Esophagus squamous epithelium (tissue), 5 donors: ENCODE measurements around the gene KRTAP5-1. TPM values are rescaled to one million over a fixed set of nuclear protein-coding genes. Genes with fewer than 3 reads are reported as not detected.

ENCODE experiments used
- DNase-seq: peaks from one replicate; lab custom pipeline; 2025; lab: John Stamatoyannopoulos, UW
- H3K27ac ChIP-seq, 4 donors: fragments of 200-600 bp; sonication (generic); one replicate each; pipeline ENCODE4 v1.5.1; 2016 to 2019; ENCODE audit warnings: mild to moderate bottlenecking in 1 of 4
- H3K27me3 ChIP-seq, 4 donors: fragments of 200-600 bp; sonication (generic); 1 replicate in 3 of 4; 2 replicates in 1 of 4; pipeline versions ENCODE4 v1.5.1 to v1.6.0; 2017 to 2021; ENCODE audit warnings: antibody characterized with exemption in 1 of 4
- H3K36me3 ChIP-seq, 3 donors: fragments of 200-600 bp; sonication (generic); one replicate each; pipeline ENCODE4 v1.5.1; 2016 to 2019
- H3K4me1 ChIP-seq, 3 donors: fragments of 200-600 bp; sonication (generic); one replicate each; pipeline ENCODE4 v1.5.1; 2017 to 2019
- H3K4me3 ChIP-seq, 4 donors: fragments of 200-600 bp; sonication (generic); 1 replicate in 3 of 4; 2 replicates in 1 of 4; pipeline ENCODE4 v1.5.1; 2016 to 2019; ENCODE audit warnings: mild to moderate bottlenecking in 2 of 4, moderate library complexity in 1 of 4
- H3K9me3 ChIP-seq, 3 donors: fragments of 200-600 bp; sonication (generic); one replicate each; pipeline ENCODE4 v1.5.1; 2016 to 2019
- CTCF ChIP-seq, 6 experiments: fragments of 450-650 bp in 4 of 6; fragments of 200-600 bp in 2 of 6; sonication (generic) in 2 of 6; IDR thresholded peaks; one replicate each; pipeline ENCODE4 v1.5.1; 2016 to 2019; ENCODE audit warnings: antibody characterized with exemption in 6 of 6, mild to moderate bottlenecking in 4 of 6, moderate library complexity in 4 of 6
- POLR2A ChIP-seq, 4 donors: fragments of 450-650 bp; IDR thresholded peaks; one replicate each; pipeline ENCODE4 v1.6.1; 2017; ENCODE audit warnings: antibody characterized with exemption in 4 of 4, mild to moderate bottlenecking in 4 of 4, moderate library complexity in 3 of 4
- WGBS, 2 donors: methylation state at CpG; one replicate each; pipeline ENCODE4 v1.1.5; 2018; 5-methylcytosine and 5-hydroxymethylcytosine counted together
- intact Hi-C: fragments of 100-400 bp; cut with DNase I; formaldehyde crosslinking; loops from one replicate; pipeline ENCODE4 v1.15.0; 2022
- total RNA-seq, 4 donors: library from RNA; depleted of rRNA; stranded (reverse); fragments of >200 nt; gene quantifications; one replicate each; pipeline ENCODE4 v1.1.0, GENCODE V29; 2016
- donor health status: DM: yes; HTN: yes; CAD: no.

KRTAP5-1 gene
- total RNA-seq, 4 donors from 2014 or later = not detected

- H3K9me3 ChIP-seq = no peaks in the 10 kb centered on the region
- H3K27me3 ChIP-seq = peaks cover 0 to 95% (median 3%) of the 10 kb centered on the region in 4 donors
- no peaks in the 10 kb centered on the region for H3K36me3 ChIP-seq
- no peak within 1 kb of the TSS for H3K4me3 ChIP-seq
- no peak for TF ChIP-seq CTCF (IDR thresholded peaks at IDR 0.05)
- no peak for TF ChIP-seq POLR2A (IDR thresholded peaks at IDR 0.05)
- intact Hi-C loops = no loop called here
- no peak for DNase-seq
- WGBS, 2 donors = 62 to 63% methylated on average over 6 to 16 of the region's 26 CpGs
- H3K4me1 ChIP-seq = peaks cover 0 to 5% (median 4%) of the 10 kb centered on the region in 3 donors
- no peak within 1 kb of the TSS for H3K27ac ChIP-seq
Measured at GRCh38 chr11:1629326-1630185, 44.5 kb upstream of the KRTAP5-1 start, which contains the start of gene KRTAP5-5. Gene KRTAP5-5 (plus strand): TSS chr11:1629775. CDS start chr11:1629841, 66 bp downstream.

DNA sequence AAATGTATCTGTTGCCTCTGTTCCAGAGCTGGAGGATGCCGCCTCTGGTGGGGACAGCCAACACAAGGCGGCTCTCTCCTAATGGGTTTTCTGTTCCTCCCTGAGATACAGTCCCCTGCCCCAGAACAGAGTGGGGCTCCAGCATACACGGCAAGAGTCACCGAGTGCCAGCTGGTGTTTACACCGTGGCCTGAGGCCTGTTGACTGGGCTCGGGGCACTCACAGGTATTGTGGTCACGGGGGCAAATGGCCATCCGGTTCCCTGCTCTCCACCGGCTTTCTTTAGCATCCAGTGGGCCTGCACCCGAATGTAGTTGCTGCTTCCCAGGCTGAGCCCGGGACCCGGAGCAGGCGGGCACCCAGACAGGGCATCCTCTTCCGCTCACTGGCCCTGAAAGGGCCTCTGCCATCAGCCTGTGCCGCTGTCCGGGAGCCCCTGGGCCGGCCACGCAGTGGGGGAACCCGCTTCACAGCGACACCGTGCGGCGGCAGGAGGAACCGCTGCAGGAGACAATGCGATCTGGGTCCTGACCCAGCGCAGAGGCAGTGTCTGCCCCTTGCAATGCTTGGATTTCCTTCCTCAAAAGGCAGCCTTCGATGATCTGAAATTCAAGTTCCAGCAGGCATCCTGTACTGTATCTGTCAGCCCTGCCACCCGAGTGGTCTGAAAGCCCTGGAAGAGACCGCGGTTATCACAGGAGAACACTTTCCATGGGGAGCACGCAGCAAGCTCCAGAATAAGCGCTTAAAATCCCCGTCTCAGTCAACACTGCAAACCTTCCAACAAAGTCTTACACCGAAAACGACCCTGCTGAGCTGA is 43.6 kb upstream of the KRTAP5-1 start:
- intact Hi-C loops = no loop called here
- Histone ChIP-seq H3K27me3 (peaks cover 0 to 91% (median 3%) of the 10 kb centered on the region in 4 donors), H3K9me3 (no peaks in the 10 kb centered on the region), H3K4me3 (no peak overlapping the region), H3K36me3 (no peaks in the 10 kb centered on the region), H3K27ac (no peak overlapping the region), H3K4me1 (peaks cover 0 to 5% (median 4%) of the 10 kb centered on the region in 3 donors)
- DNase-seq = no peak
- TF ChIP-seq CTCF (IDR thresholded peaks at IDR 0.05) (peak; percentile 70 to 93 (median 76)), POLR2A (IDR thresholded peaks at IDR 0.05) (no peak)
- WGBS, 2 donors = 44 to 46% methylated on average over 9 to 18 of the region's 35 CpGs

DNA sequence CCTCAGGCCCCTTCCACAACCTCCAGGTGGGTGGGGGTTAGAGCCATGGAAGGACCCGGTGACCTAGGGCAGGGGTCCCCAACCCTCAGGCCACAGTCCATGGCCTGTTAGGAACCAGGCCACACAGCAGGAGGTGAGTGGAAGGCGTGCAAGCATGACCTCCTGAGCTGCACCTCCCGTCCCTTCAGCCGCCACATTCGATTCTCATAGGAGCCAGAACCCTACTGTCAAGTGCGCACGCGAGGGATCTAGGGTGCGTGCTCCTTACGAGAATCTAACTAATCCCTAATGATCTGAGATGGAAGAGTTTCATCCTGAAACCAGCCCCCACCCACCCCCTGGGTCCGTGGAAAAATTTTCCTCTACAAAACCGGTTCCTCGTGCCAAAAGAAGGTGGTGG is 40.5 kb upstream of the KRTAP5-1 start:
- H3K27ac ChIP-seq = no peak overlapping the region
- intact Hi-C loops = no loop called here
- no peak overlapping the region for H3K4me3 ChIP-seq
- TF ChIP-seq CTCF (IDR thresholded peaks at IDR 0.05) (no peak), POLR2A (IDR thresholded peaks at IDR 0.05) (no peak)
- H3K9me3 ChIP-seq = no peaks in the 10 kb centered on the region
- H3K27me3 ChIP-seq = peaks cover 0 to 87% (median 3%) of the 10 kb centered on the region in 4 donors
- peaks cover 0 to 5% (median 4%) of the 10 kb centered on the region in 3 donors for H3K4me1 ChIP-seq
- no peak for DNase-seq
- 54 to 77% methylated on average over 12 of the region's 13 CpGs for WGBS, 2 donors
- H3K36me3 ChIP-seq = no peaks in the 10 kb centered on the region

DNA sequence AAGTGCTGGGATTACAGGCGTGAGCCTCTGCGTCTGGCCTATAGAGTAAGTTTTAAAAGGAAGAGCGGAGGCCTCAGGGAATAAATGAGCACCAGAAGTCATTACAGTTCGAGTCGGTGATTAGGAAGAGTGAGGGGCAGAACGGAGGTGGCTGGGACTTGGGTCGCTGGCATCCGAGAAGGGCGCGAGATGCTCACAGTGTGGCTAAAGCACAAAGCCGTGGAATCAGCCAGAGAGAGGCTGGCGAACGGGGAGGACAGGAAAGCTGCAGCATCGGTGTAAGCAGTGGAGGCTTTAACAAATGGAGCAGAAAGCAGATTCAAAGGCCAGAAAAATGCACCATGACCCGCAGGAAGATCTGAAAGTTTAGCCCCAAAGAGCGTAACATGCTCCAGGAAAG is 39.5 kb upstream of the KRTAP5-1 start:
- DNase-seq = no peak
- TF ChIP-seq CTCF (IDR thresholded peaks at IDR 0.05) = no peak
- no peak for TF ChIP-seq POLR2A (IDR thresholded peaks at IDR 0.05)
- Histone ChIP-seq H3K27ac (no peak overlapping the region), H3K36me3 (no peaks in the 10 kb centered on the region), H3K4me3 (no peak overlapping the region), H3K27me3 (peaks cover 0 to 81% (median 3%) of the 10 kb centered on the region in 4 donors), H3K4me1 (peaks cover 0 to 5% (median 4%) of the 10 kb centered on the region in 3 donors), H3K9me3 (no peaks in the 10 kb centered on the region)
- WGBS, 2 donors = 68 to 76% methylated on average over 14 to 16 of the region's 16 CpGs
- intact Hi-C loops = no loop called here
